Stimulated activated CD8-positive, alpha-beta memory T cell treated with anti-CD3 and anti-CD28 coated beads, Interleukin-4, amount 100 ng/mL, for 24 hours (primary cell): ENCODE results near the gene PABPN1.
"Not testable (repeated sequence)": the region's sequence is repeated elsewhere in the genome, so short reads cannot be mapped to it uniquely, and the experiment has no call there.

ENCODE experiments used
- DNase-seq: peaks from one replicate; pipeline ENCODE4 v3.0.0-alpha.2; 2020; ENCODE audit warnings: low read depth

Gene PABPN1

GRCh38 chr14:23301288-23301968 lies 19.8 kb upstream of the PABPN1 start:
- peak; percentile 96 for DNase-seq

- no peak for DNase-seq
Measured at GRCh38 chr14:23301969-23302289, 19.3 kb upstream of the PABPN1 start.

DNA sequence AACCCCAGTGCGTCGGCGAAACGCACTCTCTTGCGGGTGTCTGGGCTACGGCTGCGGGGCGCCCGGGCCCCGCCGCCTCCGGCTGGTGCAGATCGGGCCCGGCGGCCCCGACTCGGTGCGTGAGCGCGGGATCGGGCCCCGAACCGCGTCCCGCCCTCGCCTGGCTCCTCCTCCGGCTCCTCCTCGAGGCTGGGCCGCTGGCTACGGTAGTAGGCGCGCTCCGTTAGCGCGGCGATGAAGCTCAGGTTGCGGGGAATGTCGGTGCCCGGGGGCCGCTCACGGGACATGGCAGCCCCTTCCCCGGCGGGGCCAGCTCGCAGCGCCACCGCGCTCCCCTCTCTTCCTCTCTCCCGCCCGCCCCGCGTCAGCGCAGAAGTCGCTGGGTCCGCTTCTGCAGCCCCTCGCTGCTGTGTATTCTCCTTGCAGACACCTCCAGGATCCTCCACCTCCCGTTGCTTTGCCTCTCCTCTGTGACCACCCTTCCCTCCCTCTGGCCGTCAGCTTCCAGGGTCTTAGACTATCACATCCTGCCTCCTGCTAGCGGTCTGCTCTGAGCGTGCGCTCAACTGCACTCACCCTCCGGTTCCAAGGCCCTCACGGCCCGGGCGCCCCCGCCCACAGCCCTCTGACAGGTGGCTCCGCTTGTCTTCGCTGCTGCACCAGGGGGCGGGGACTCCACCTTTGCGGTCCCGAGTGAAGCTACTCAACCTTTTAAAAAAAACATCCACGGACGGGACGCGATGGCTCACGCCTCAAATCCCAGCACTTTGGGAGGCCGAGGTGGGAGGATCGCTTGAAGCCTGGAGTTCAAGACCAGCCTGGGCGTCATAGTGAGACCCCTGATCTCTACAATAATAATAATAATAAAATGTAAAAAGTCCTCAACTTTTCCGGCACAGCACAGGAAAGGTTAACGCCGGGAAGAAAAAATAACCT lies 18.7 kb upstream of the PABPN1 start, which contains the start of gene PPP1R3E:
TSS of gene PPP1R3E (minus strand) at position 570 of the 936 bp plus-strand sequence. CDS start at position 287, 283 bp downstream.
- peak; percentile 79 for DNase-seq

- DNase-seq = no peak
Measured at GRCh38 chr14:23306412-23307145, 14.7 kb upstream of the PABPN1 start, which contains the start of gene BCL2L2. BCL2L2 (plus strand) TSS chr14:23306833; CDS start chr14:23307768, 935 bp downstream.

GRCh38 chr14:23307146-23307530 lies 14.1 kb upstream of the PABPN1 start:
- no peak for DNase-seq

DNA sequence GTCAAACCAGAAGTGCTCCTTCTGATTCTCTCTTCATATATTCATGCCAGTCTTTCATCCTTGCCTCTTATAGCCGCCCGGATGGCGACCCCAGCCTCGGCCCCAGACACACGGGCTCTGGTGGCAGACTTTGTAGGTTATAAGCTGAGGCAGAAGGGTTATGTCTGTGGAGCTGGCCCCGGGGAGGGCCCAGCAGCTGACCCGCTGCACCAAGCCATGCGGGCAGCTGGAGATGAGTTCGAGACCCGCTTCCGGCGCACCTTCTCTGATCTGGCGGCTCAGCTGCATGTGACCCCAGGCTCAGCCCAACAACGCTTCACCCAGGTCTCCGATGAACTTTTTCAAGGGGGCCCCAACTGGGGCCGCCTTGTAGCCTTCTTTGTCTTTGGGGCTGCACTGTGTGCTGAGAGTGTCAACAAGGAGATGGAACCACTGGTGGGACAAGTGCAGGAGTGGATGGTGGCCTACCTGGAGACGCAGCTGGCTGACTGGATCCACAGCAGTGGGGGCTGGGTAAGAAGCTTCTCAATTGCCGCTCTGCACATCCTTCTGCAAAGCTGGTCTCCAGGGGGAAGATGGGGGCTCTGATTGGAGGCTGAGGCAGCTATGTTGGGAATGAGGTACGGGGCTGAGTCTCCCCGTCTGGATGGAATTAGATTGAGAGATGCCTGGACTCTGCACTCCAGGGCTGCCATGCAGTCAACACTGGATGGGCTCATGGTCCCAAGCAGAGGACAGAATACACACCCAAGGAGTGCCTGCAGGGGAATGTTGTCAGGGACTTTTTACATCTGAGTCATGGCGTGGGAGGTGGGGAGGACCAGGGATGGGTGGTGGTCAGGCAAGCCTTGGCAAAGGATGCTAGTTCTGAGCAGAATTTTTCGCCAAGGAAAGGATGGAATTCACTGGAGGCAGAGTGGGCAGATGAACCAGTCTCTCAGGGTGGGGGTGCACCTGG lies 13.3 kb upstream of the PABPN1 start:
- DNase-seq = no peak

- DNase-seq = no peak
Measured at GRCh38 chr14:23308721-23309445, 12.4 kb upstream of the PABPN1 start.

GRCh38 chr14:23310546-23310945 lies 10.7 kb upstream of the PABPN1 start:
- no peak for DNase-seq

GRCh38 chr14:23316300-23316699 lies 5.0 kb upstream of the PABPN1 start:
- no peak for DNase-seq

DNA sequence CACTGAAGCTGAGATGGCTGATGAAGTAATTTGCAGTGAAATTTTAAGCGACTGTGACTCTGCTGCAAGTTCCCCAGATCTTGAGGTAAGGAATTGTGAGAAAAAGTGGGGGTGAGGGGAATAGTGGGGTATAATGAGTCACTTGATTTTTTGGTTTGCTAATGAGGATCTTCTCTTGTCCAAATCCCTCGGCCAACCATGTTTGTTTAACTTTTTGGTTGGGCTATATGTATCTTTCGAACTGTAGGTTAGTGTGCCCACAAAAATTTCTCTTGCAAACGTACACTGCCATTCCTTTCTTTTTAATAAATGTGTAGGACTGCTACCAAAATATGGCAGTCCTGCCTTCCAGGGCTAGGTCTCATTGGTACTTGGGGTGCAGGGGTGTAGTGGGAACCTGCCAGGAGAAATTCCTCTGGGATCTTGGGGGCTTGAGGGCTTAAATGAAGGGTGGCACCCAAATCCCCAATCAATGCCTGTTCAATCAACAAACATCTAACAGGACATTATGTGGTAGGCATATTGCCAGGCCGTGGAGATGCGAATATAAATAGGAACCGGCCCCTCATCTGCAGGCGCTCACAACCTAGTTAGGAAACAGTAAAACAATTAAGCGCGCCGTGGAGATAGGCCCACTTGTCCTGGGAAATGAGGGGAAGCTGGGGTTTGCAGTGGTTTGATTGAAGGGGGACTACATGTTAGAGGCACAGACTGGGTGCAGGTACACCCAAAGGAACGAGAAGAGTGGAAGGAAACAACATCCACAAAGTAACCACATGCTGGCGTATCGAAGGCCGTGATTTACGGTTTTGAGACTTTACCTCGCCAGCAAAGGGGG lies 1.3 kb upstream of the PABPN1 start:
- no peak for DNase-seq

GRCh38 chr14:23321572-23322547 lies 603 bp downstream of the PABPN1 start:
- DNase-seq = peak; percentile 26

DNA sequence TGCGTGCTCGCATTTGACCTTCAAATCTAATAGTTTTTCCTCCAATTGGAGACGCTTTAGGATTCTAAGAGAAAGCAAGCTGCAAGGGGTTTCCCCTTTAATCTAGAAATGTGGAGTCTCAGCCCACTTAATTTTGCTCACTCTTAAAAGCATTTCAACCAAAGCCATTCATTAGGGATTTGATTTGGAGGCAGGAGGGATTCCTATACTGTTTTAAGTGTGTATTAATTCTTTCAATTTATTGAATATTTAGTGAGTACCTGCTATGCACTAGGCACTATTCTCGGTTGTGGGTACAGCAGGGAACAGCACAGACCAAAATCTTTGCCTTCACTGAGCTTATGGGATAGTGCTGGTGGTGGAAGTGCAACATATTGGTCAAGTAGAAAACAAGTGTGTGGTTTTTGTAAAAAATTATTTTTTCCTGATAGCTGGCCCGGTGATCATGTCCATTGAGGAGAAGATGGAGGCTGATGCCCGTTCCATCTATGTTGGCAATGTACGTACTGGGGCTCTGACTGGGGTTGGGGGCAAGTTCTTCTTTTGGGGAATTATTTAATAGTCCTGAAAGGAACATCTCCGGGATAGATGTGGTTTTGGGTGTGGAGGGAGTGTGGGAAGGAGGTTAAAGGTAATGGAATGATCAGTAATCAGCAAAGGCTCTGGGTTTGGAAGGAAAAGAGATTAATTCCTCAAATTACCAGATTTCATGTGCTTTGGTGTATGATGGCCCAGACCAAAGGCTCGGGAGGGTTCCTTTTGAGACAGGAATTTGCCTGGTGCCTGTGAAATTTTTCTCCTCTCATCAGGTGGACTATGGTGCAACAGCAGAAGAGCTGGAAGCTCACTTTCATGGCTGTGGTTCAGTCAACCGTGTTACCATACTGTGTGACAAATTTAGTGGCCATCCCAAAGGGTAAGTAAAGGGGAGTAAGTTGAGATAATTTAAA lies 1.6 kb downstream of the PABPN1 start:
- no peak for DNase-seq

- DNase-seq = no peak
Measured at GRCh38 chr14:23323838-23324454, 2.7 kb downstream of the PABPN1 start.

DNA sequence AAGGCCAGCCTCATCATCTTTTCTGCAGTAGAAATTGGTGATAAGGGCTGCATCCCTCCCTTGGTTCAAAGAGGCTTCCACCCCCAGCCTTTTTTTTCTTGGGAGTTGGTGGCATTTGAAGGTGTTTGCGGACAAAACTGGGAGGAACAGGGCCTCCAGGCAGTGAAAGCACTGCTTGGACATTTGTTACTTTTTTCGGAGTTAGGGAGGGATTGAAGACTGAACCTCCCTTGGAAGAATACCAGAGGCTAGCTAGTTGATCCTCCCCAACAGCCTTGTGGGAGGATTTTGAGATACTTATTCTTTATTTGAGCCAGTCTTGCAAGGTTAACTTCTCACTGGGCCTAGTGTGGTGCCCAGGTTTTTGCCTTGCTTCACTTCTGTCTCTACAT lies 3.2 kb downstream of the PABPN1 start:
- no peak for DNase-seq

DNA sequence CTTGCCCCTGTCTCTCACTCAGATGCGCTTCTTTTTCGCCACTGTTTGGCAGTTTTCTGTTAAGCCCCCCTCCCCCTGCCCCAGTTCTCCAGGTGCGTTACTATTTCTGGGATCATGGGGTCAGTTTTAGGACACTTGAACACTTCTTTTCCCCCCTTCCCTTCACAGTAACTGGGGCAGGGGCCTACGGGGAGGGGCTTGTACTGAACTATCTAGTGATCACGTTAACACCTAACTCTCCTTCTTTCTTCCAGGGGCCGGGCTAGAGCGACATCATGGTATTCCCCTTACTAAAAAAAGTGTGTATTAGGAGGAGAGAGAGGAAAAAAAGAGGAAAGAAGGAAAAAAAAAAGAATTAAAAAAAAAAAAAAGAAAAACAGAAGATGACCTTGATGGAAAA lies 3.7 kb downstream of the PABPN1 start:
- DNase-seq = no peak

DNA sequence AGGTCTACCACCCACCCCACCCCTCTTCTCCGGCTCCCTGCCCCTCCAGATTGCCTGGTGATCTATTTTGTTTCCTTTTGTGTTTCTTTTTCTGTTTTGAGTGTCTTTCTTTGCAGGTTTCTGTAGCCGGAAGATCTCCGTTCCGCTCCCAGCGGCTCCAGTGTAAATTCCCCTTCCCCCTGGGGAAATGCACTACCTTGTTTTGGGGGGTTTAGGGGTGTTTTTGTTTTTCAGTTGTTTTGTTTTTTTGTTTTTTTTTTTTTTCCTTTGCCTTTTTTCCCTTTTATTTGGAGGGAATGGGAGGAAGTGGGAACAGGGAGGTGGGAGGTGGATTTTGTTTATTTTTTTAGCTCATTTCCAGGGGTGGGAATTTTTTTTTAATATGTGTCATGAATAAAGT lies 4.5 kb downstream of the PABPN1 start:
- DNase-seq = not testable (repeated sequence)
